GM12874 (cell line): ENCODE data around the gene PMFBP1.

Experiments
- CTCF ChIP-seq: IDR thresholded peaks from 2 replicates; pipeline ENCODE4 v1.5.1; 2011; ENCODE audit warnings: low read depth, mild to moderate bottlenecking, control low read depth, low read length, moderate library complexity; ENCODE audit not compliant: insufficient read depth

Gene PMFBP1

GRCh38 chr16:72169708-72170107 is 2.2 kb downstream of the PMFBP1 start:
- TF ChIP-seq CTCF: no peak

- no peak for TF ChIP-seq CTCF
These were observed 3.6 kb downstream of the PMFBP1 start for GRCh38 chr16:72168365-72168764.

DNA sequence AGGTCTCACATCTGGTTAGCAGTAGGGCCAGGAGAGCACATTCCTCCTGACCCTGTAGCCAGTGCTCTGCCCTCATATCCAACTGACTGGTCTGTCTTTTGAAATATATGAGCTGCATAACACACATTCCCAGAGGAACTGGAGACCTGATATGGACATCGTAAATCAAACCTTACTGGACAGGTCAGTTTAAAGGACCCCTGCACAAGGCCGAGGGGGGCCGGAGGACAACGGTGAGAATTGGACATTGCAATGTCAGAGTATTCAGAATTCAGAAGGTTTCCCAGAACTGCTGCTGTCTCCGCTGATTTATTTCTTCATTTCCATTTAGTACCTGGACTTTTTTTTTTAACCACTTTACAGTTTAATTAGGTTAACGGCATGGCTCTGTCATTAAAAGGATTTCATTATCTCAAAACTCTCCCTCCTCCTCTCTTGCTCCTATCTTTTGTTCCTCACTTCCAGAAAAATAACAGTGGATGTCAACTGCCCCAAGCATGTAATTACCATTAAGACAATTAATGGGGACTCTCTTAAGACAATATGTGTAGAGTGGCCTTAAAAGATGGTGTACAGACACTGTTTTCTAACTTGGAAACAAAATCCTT is 4.9 kb downstream of the PMFBP1 start:
- no peak for TF ChIP-seq CTCF

GRCh38 chr16:72166151-72166550 is 5.8 kb downstream of the PMFBP1 start:
- TF ChIP-seq CTCF: no peak

DNA sequence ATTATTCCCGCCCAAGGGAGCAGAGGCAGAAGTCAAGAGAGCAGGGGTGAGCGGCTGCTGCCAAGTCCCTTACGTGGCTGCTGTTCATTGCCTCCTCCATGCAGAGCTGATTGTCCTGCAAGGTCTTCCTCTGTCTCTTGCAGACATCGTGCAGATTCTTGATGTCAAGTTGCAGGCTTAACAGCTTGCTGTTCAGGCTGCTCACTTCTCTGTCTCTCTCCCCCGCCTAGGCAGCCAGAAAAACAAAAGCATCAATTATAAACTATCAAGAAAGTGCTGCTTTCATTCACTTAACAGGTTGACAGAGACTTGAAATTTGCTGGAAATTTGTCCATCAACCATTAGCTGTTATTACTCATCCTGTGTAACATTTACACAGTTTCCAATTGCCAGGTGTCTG is 7.3 kb downstream of the PMFBP1 start:
- no peak for TF ChIP-seq CTCF

DNA sequence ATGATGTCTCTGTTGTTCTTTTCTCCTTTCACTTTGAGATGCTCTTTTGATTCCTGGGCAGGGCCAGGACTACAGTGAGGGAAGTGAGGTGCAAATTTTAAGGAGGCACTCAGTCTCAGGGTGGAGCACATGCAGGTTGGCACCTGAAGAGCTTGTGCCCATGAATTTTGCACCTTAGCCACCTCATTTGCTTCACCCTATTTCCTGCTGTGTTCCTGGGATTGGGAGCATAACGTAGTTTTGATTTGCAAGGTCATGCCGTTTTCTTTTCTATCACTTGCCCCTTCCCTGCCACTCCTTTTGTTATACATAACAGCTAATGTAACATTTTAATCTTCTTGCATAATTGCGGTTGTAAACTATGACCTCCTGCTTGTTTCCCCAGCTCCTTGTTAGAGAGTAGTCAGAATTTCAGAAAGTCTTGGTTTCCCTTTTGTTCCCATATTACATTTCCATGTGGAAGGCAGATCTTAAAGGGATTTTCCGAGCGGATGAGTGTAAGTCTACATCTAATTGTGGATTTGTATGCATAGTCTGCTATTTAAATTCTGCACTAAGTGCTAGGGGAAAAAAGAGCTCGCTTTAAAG is 9.8 kb downstream of the PMFBP1 start:
- TF ChIP-seq CTCF: no peak

DNA sequence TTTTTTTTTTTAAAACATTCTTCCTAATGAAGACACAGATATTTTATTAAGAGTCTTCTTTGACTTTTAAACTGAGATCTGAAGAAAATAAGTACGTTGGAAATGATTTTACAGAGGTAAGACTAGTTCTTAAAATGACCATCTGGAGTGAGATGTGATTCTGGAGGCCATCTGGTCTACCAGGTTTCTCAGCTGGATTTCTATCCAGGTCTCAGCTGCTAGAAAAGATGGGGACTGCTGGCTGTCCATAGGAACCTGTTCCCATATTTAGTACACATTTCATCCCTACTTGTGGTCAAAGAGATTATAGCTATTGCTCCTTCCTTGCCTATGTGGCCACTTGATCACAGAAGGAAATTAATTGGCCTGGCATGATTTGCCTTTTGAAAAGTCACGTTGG is 12.2 kb downstream of the PMFBP1 start:
- TF ChIP-seq CTCF: no peak
